ENCODE results near the gene DPF1. TPM values are rescaled to one million over a fixed set of nuclear protein-coding genes. Genes with fewer than 3 reads are reported as not detected.

Gene DPF1
- total and polyA plus RNA-seq, 10 of the 15 experiments (the other 5 are each of a cell fraction or from before 2014, with no cell fraction given), result 0.11 to 4.3 (median 2.4) TPM

DNA sequence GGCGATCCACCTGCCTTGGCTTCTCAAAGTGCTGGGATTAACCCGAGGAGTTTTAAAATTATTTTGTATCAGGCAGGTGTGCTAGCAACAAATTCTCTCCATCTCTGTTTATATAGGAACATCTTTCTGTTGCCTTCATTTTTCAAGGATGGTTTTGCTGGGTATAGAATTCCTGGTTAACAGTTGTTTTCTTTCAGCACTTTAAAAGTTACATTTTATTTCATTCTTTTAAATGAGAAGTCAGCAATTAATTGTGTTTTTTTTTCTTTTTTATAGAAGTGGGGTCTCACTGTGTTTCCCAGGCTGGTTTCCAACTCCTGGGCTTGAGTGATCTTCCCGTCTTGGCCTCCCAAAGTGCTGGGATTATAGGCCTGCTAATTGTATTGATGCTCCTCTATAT, 44.0 kb downstream of the DPF1 start:
- ChIA-PET CTCF (no interaction called here), RAD21 (ENCODE audit: unreplicated experiment) (no interaction called here), SMC1A (ENCODE audit: uncharacterized antibody, unreplicated experiment) (no interaction called here), POLR2A (no interaction called here)
- ATAC-seq, result no peak
- H3K9me3 ChIP-seq (replicated peaks; ENCODE audit: control insufficient read depth, insufficient read depth, low read length), result peaks cover 3% of the 10 kb centered on the region; the same call in 2 of the 3 replicates
- 93% methylated on average over 3 of the region's 3 CpGs for WGBS (ENCODE audit: insufficient coverage, insufficient replicate concordance, low lambda C conversion rate, missing lambda C conversion rate)
- in situ Hi-C loops (cut with MboI), result no loop called here
- H3K36me3 ChIP-seq (ENCODE audit: control insufficient read depth in 2 of 2, insufficient read depth in 2 of 2, low read length in 1 of 2), result peaks cover 2 to 10% of the 10 kb centered on the region in 2 experiments; a peak in 3 of 4 replicates
- H2AFZ ChIP-seq (ENCODE audit: control insufficient read depth, low read depth, low read length), result no peak overlapping the region
- no peak for DNase-seq (ENCODE audit: low read depth, low spot score)
- H4K20me1 ChIP-seq (ENCODE audit: control insufficient read depth, insufficient read depth), result no peaks in the 10 kb centered on the region
- no peak overlapping the region for H3K4me2 ChIP-seq (ENCODE audit: control insufficient read depth, insufficient read depth)
- H3K27ac ChIP-seq (ENCODE audit: control insufficient read depth, insufficient read depth), result no peak overlapping the region
- no TSS peak for BruUV-seq (replicated peaks)
- no peak overlapping the region for H3K4me3 ChIP-seq
- intact Hi-C loops (cut with micrococcal nuclease; ENCODE audit: unreplicated experiment), result no loop called here
- no peaks in the 10 kb centered on the region for H3K27me3 ChIP-seq (replicated peaks in 1 of 2; ENCODE audit: control insufficient read depth in 2 of 2, insufficient read depth in 2 of 2, low read length in 1 of 2)
- peak; percentile 52 for FAIRE-seq
- no peak overlapping the region for H3K9ac ChIP-seq (ENCODE audit: control insufficient read depth, insufficient read depth, low read length)
- H3K4me1 ChIP-seq (ENCODE audit: control insufficient read depth, insufficient read depth, low read length), result no peaks in the 10 kb centered on the region
- H3K79me2 ChIP-seq (ENCODE audit: control insufficient read depth, insufficient read depth, low read length), result no peaks in the 10 kb centered on the region
- TF ChIP-seq ZNF217 (IDR thresholded peaks at IDR 0.05) (no peak), TCF3 (IDR thresholded peaks at IDR 0.05; ENCODE audit: borderline replicate concordance, insufficient read depth, low read depth, low read length) (no peak), EED (IDR thresholded peaks at IDR 0.05; ENCODE audit: low read depth) (no peak), IKZF2 (IDR thresholded peaks at IDR 0.05) (no peak), ZNF207 (IDR thresholded peaks at IDR 0.05; ENCODE audit: borderline replicate concordance) (no peak), TCF7 (IDR thresholded peaks at IDR 0.05; ENCODE audit: borderline replicate concordance) (no peak)

DNA sequence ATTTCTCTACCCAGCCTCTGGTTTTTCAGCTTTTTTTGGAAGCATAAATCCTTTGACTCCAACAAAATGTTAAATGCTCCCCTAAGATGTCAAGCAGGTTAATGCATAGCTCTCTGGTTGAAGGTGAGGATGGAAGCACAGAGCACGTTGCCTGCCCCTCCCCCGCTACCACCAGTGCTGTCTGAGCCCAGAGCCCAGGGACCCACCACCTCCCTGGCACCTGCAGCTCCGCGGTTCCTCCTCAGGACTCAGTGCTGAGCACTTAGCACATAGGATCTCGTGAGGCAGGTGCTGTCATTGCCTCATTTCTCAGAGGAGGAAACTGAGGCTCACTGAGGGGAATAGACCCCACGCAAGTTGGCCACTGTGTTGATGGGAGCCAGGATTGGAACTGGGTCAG, 48.6 kb downstream of the DPF1 start:
- WGBS (ENCODE audit: insufficient coverage, insufficient replicate concordance, low lambda C conversion rate, missing lambda C conversion rate), result 83% methylated on average over 6 of the region's 6 CpGs
- BruUV-seq (replicated peaks), result no TSS peak
- Histone ChIP-seq H3K79me2 (ENCODE audit: control insufficient read depth, insufficient read depth, low read length) (no peaks in the 10 kb centered on the region), H4K20me1 (ENCODE audit: control insufficient read depth, insufficient read depth) (no peaks in the 10 kb centered on the region), H3K4me2 (ENCODE audit: control insufficient read depth, insufficient read depth) (no peak overlapping the region), H3K4me3 (no peak overlapping the region), H3K27ac (ENCODE audit: control insufficient read depth, insufficient read depth) (no peak overlapping the region), H2AFZ (ENCODE audit: control insufficient read depth, low read depth, low read length) (no peak overlapping the region), H3K36me3 (ENCODE audit: control insufficient read depth in 2 of 2, insufficient read depth in 2 of 2, low read length in 1 of 2) (no peaks in the 10 kb centered on the region; a peak in 2 of 4 replicates), H3K9me3 (replicated peaks; ENCODE audit: control insufficient read depth, insufficient read depth, low read length) (peaks cover 3% of the 10 kb centered on the region; the same call in 2 of the 3 replicates), H3K4me1 (ENCODE audit: control insufficient read depth, insufficient read depth, low read length) (no peaks in the 10 kb centered on the region), H3K27me3 (replicated peaks in 1 of 2; ENCODE audit: control insufficient read depth in 2 of 2, insufficient read depth in 2 of 2, low read length in 1 of 2) (no peaks in the 10 kb centered on the region), H3K9ac (ENCODE audit: control insufficient read depth, insufficient read depth, low read length) (no peak overlapping the region)
- no peak for DNase-seq (ENCODE audit: low read depth, low spot score)
- no peak for FAIRE-seq
- in situ Hi-C loops (cut with MboI), result no loop called here
- ChIA-PET RAD21 (ENCODE audit: unreplicated experiment) (no interaction called here), CTCF (no interaction called here), SMC1A (ENCODE audit: uncharacterized antibody, unreplicated experiment) (no interaction called here), POLR2A (no interaction called here)
- no peak for ATAC-seq
- intact Hi-C loops (cut with micrococcal nuclease; ENCODE audit: unreplicated experiment), result no loop called here
- TF ChIP-seq, protein P1, sequence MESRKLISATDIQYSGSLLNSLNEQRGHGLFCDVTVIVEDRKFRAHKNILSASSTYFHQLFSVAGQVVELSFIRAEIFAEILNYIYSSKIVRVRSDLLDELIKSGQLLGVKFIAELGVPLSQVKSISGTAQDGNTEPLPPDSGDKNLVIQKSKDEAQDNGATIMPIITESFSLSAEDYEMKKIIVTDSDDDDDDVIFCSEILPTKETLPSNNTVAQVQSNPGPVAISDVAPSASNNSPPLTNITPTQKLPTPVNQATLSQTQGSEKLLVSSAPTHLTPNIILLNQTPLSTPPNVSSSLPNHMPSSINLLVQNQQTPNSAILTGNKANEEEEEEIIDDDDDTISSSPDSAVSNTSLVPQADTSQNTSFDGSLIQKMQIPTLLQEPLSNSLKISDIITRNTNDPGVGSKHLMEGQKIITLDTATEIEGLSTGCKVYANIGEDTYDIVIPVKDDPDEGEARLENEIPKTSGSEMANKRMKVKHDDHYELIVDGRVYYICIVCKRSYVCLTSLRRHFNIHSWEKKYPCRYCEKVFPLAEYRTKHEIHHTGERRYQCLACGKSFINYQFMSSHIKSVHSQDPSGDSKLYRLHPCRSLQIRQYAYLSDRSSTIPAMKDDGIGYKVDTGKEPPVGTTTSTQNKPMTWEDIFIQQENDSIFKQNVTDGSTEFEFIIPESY (IDR thresholded peaks at IDR 0.05), result no peak
- no peak for TF ChIP-seq ZNF622 (IDR thresholded peaks at IDR 0.05)
- no peak for TF ChIP-seq RCOR1 (conservative IDR thresholded peaks at IDR 0.05; ENCODE audit: low read depth, low read length)
- TF ChIP-seq FOS (IDR thresholded peaks at IDR 0.05; ENCODE audit: borderline replicate concordance, extremely low read depth, insufficient read length), result no peak
- TF ChIP-seq EGR1 (IDR thresholded peaks at IDR 0.05; ENCODE audit: borderline replicate concordance in 1 of 2, low read depth in 2 of 2, low read length in 2 of 2), result no peak
- TF ChIP-seq PML (IDR thresholded peaks at IDR 0.05; ENCODE audit: low read length), result no peak
- no peak for TF ChIP-seq TARDBP (IDR thresholded peaks at IDR 0.05; ENCODE audit: borderline replicate concordance)
- no peak for TF ChIP-seq POU2F2 (IDR thresholded peaks at IDR 0.05; ENCODE audit: borderline replicate concordance, low read depth, low read length)
- TF ChIP-seq HCFC1 (IDR thresholded peaks at IDR 0.05; ENCODE audit: low read length), result no peak
- TF ChIP-seq RAD21 (IDR thresholded peaks at IDR 0.05; ENCODE audit: insufficient read depth, low read depth, low read length), result no peak
- TF ChIP-seq CREM (IDR thresholded peaks at IDR 0.05; ENCODE audit: low read depth), result no peak
- TF ChIP-seq, protein P2, sequence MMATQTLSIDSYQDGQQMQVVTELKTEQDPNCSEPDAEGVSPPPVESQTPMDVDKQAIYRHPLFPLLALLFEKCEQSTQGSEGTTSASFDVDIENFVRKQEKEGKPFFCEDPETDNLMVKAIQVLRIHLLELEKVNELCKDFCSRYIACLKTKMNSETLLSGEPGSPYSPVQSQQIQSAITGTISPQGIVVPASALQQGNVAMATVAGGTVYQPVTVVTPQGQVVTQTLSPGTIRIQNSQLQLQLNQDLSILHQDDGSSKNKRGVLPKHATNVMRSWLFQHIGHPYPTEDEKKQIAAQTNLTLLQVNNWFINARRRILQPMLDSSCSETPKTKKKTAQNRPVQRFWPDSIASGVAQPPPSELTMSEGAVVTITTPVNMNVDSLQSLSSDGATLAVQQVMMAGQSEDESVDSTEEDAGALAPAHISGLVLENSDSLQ (IDR thresholded peaks at IDR 0.05), result no peak
- no peak for TF ChIP-seq RB1 (IDR thresholded peaks at IDR 0.05; ENCODE audit: borderline replicate concordance)
